Astrocyte of the hippocampus (primary cell): ENCODE results near the gene SRPRA.
A peak's percentile ranks its signal among the peaks of the same experiment; 100 is the strongest.

Source experiments
- DNase-seq: peaks from one replicate; pipeline ENCODE4 v3.0.0; 2011; ENCODE audit warnings: low read depth, low spot score

Gene SRPRA

DNA sequence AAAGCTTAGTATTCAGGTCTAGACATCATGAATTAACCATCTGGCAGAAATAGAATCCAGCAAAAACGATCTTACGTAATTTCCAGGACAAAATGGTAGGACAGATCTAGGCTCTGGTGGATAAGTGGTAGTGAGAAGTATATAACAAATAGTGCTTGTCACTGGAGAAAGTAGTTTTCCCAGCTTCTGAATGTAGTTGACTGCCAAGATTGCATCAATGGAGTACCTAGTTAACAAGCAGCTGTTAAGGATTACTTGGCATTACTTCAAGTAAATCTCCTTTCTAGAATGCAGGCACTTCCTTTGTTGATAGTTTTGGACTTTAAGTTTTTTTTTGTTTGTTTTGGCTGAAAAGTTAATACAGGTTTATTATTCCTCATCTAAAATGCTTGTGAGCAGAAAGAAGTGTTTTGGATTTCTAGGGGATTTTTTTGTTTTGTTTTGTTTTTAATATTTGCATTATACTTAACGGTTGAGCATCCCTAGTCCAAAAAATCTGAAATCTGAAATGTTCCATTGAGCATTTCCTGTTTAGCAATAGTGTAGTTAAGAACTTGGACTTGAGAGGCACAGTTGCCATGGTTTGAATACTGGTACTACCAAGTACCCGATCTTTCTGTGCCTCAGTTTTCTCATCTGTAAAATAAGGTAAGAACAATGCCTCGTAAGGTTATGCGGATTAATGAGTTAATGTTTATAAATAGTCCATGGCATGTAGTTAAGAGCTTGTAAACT, 36.8 kb downstream of the SRPRA start:
- DNase-seq = peak; percentile 68

DNA sequence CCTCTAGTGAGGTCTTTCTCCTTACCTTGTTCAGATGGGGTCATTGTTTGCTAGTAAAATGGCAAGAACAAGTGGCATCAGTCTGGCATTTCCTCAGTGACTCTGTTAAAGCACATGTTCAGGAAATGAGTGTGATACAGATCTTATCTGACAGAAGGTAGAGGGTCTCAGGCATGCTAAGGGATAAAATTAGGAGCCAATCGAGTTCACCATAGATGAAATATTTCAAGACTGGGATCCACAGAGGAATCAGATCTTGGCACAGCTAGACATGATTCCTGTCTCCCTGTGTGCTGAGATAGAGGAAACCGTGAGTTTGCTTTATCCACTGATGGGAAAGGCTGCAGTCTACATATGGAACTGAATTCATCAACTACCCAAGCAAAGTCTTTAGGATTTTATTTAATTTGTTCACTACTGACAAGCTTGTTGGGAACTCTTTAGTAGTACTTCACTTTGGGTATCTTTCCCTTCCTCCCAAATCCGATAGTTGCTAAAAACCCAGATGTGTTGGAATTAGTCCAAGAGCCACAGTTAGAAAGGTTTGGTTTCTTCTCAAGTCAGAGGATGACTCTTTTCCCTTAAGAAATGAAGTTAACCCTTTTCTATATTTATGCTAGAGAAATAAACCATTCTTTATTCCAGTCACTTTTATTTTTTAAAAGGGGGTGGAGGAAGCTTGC, 38.7 kb downstream of the SRPRA start:
- no peak for DNase-seq

DNA sequence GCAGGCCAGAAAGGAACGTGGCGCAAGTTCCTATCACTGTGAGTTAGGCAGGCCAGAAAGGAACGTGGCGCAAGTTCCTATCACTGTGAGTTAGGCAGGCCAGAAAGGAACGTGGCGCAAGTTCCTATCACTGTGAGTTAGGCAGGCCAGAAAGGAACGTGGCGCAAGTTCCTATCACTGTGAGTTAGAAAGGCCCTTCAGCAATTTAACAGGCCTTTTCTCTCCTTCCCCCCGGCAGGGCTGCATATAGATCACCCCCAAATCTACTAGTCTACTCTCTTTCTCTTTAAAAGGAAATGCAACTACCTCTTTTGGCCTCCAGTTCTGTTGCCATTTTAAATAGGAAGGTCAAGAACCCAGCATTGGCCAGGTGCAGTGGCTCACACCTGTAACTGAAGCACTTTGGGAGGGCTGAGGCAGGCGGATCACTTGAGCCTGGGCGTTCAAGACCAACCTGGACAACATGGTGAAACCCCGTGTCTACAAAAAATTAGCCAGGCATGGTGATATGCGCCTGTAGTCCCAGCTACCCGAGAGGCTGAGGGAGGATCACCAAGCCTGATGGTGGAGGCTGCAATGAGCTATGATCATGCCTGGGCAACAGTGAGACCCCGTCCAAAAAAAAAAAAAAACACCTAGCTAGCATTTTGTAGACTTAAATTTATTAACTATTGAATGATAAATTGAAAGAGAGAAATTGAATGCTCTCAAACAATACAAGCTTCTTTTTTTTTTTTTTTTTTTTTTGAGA, 42.2 kb downstream of the SRPRA start:
- DNase-seq = no peak

DNA sequence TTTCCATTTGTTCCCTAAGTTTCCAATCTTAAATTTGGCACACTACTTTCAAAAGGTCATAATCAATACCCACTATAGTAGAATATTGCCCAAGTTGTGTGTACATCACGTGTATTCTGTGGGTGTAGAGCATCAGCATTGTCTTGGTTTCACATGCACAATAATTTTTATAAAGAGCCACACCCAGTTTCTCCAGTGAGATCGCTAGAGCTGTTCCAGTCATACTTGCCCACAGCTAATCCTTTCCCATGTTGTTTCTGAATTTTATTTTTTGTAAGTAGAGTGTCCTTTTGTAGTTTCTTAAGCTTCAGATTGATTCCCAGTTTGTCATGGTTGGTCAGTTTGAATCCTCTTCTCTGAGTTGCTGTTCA, 43.4 kb downstream of the SRPRA start:
- no peak for DNase-seq

DNA sequence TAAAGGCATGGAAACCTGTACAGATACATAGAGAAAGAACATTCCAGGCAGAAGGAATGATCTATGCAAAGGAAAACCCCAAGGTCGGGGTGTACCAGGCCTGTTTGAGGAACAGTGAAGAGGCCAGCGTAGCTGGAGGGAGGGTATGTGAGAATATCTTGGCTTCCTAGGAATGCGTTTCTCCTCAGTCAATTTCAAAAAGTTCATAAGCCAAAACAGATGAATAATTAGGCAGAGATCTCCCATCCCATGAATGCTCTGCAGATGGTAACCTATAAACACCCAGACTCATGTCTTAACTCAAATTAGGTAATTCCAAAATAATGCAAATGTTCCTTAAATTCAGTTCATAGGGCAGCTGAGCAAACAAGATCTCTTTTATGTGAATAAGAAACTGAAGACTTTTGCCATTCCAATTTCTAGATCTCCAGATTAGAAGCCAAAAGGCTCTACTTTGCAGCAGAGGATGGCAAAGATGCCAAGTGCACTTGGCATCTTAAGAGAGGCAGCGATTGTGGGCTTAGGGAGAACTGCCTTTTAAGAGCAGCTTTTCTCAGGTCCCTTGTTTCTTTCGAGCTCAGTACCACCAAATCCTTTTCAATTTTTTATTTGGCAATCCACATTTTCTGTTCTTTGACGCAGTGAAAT, 43.9 kb downstream of the SRPRA start:
- DNase-seq = no peak

DNA sequence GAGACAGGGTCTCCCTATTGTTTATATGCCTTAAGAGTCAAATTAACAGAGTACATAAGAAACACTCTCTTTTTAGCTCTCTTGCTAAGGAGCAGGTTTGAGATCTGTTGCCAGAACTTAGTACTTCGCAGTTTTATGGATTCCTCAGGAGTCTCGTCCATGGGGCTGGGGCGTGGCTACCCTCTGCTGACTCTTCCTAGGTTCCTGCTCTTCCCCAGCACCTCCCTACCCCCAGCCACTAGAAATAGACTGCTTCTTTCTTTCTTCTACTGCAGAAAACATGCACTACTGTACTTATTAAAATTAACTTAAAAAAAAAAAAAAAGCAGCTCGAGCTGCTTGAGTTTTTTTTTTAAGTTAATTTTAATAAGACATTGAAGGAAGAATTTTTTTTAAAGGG, 49.1 kb downstream of the SRPRA start:
- no peak for DNase-seq

DNA sequence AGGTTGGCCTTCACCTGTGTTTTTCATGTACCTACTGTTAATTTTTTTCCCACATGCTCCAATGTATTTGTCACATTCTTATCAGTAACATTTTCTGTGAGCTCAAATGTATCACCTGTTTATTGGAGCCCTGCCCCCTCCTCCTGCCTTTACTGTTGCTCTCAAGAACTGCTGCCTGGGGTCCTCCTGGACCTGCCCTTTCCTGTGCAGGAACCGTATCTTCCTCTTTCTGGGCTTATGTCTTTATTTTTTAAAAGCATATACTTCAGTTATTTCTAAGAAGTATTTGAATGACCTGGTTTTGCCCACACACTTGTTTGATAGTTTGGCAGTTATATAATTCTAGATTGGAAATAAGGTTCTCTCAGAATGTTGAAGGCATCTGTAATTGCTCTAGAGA, 51.2 kb downstream of the SRPRA start:
- no peak for DNase-seq

DNA sequence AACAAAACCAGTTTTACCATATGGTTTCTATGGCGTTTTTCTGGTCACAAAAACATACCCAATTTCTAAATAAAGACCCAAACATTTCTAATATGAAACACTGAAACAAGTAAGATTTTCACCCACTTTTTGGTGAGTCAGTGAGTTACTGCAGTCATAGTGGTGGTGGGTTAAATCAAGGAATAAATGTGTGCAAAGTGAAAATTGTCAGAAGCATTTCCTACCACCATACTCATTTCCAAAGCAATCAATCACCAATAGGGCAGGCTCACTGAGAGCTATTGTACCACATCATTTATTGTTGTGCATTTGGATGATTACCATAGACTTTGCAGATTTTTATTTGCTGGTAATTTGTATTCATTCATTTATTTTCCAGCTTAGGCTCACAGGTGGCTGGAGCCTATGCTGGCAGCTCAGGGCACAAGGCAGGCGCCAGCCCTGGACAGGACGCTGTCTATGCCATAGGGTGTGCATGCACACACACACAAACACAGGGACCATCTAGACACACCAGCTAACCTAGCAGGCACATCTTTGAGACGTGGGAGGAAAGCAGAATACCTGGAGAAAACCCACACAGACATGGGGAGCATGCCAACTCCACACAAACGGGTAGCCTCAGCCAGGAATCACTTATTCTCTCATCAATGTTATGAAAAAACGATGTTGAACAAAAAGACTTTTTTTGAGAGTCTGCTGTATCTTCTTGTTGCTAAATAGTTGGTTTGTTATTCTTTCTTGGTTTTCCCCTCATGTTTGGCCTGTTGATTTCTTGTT, 52.0 kb downstream of the SRPRA start:
- no peak for DNase-seq

GRCh38 chr11:126214841-126215240, 53.9 kb downstream of the SRPRA start:
- DNase-seq = no peak

- no peak for DNase-seq
Measured at GRCh38 chr11:126214441-126214840, 54.3 kb downstream of the SRPRA start.
